H1 (cell line): ENCODE data around the gene LY86. TPM values are rescaled to one million over a fixed set of nuclear protein-coding genes. Genes with fewer than 3 reads are reported as not detected.

ENCODE experiments used
- CTCF ChIA-PET: fragments of 300-600 bp; sonication (Branson Sonifier 250); formaldehyde crosslinking; loops from one replicate; lab custom pipeline; 2021; ENCODE audit not compliant: partially characterized antibody; lab: Charles Lee
- POLR2A ChIA-PET: fragments of 300-600 bp; sonication (Branson Sonifier 250); formaldehyde crosslinking; loops from one replicate; lab custom pipeline; 2021; ENCODE audit warnings: inconsistent platforms; ENCODE audit not compliant: partially characterized antibody; lab: Charles Lee
- DNase-seq, 2 experiments: peaks; one replicate each; pipeline versions ENCODE4 v3.0.0 to v3.0.0-alpha.2; 2010 to 2022; ENCODE audit warnings: low spot score in 2 of 2, low read depth in 1 of 2, mixed read lengths in 1 of 2
- FAIRE-seq: peaks from 2 replicates; lab custom pipeline; 2011; peaks lifted over from hg19 to GRCh38; lab: Jason Lieb, UNC
- H2AFZ ChIP-seq: 2 replicates; pipeline ENCODE4 v1.8.1; 2012; ENCODE audit warnings: low read length, inconsistent platforms
- H2AK5ac ChIP-seq: 2 replicates; pipeline ENCODE4 v1.6.1; 2013; ENCODE audit warnings: low read depth, low read length
- H2BK120ac ChIP-seq: replicated peaks from 2 replicates; pipeline ENCODE3; 2013; ENCODE audit warnings: low read depth, low read length, inconsistent platforms
- H2BK12ac ChIP-seq: 2 replicates; pipeline ENCODE4 v1.6.1; 2013; ENCODE audit warnings: low read depth, low read length
- H2BK15ac ChIP-seq: 2 replicates; pipeline ENCODE4 v1.6.1; 2013; ENCODE audit warnings: low read length
- H2BK20ac ChIP-seq: 2 replicates; pipeline ENCODE4 v1.6.1; 2013; ENCODE audit warnings: low read length
- H2BK5ac ChIP-seq: 2 replicates; pipeline ENCODE4 v1.6.1; 2013; ENCODE audit warnings: low read depth, low read length
- H3K14ac ChIP-seq: 2 replicates; pipeline ENCODE4 v1.6.1; 2013; ENCODE audit warnings: inconsistent platforms; ENCODE audit not compliant: insufficient read length
- H3K18ac ChIP-seq: 2 replicates; pipeline ENCODE4 v1.6.1; 2013; ENCODE audit warnings: low read length; ENCODE audit errors: extremely low read depth
- H3K23ac ChIP-seq: 2 replicates; pipeline ENCODE4 v1.6.1; 2013; ENCODE audit warnings: inconsistent platforms; ENCODE audit not compliant: insufficient read length
- H3K23me2 ChIP-seq: 2 replicates; pipeline ENCODE4 v1.6.1; 2013; ENCODE audit warnings: low read depth, low read length
- H3K27ac ChIP-seq: 2 replicates; pipeline ENCODE4 v1.6.1; 2011; ENCODE audit warnings: low read depth, low read length, inconsistent platforms
- H3K27me3 ChIP-seq, 4 experiments: replicated peaks in 1 of 4; 1 replicate in 1 of 4; 2 replicates in 3 of 4; pipeline versions ENCODE4 v1.6.1 to v1.8.1; 2011 to 2013; ENCODE audit warnings: low read length in 3 of 4, mild to moderate bottlenecking in 3 of 4, inconsistent platforms in 2 of 4, mixed read lengths in 2 of 4, moderate library complexity in 1 of 4; ENCODE audit not compliant: control insufficient read depth in 3 of 4, insufficient read depth in 3 of 4; ENCODE audit errors: extremely low read depth in 1 of 4
- H3K36me3 ChIP-seq, 4 experiments: 2 replicates each; pipeline versions ENCODE4 v1.6.1 to v1.8.1; 2011 to 2013; ENCODE audit warnings: mild to moderate bottlenecking in 4 of 4, low read length in 3 of 4, moderate library complexity in 2 of 4, control low read depth in 1 of 4, inconsistent platforms in 1 of 4; ENCODE audit not compliant: insufficient read depth in 4 of 4, control insufficient read depth in 2 of 4
- H3K4ac ChIP-seq: replicated peaks from 2 replicates; pipeline ENCODE3; 2013; ENCODE audit warnings: low read length, low read depth, mixed read lengths, inconsistent platforms; ENCODE audit not compliant: insufficient read length
- H3K4me1 ChIP-seq, 4 experiments: replicated peaks in 1 of 4; 1 replicate in 1 of 4; 2 replicates in 3 of 4; pipeline versions ENCODE4 v1.6.1 to v1.8.1; 2011 to 2013; ENCODE audit warnings: low read length in 3 of 4, inconsistent platforms in 2 of 4, mixed read lengths in 1 of 4; ENCODE audit not compliant: insufficient read depth in 4 of 4, control insufficient read depth in 3 of 4
- H3K4me2 ChIP-seq, 2 experiments: 2 replicates each; pipeline versions ENCODE4 v1.6.1 to v1.8.1; 2011 to 2013; ENCODE audit warnings: low read depth in 2 of 2, low read length in 2 of 2, control low read depth in 1 of 2, inconsistent platforms in 1 of 2, mild to moderate bottlenecking in 1 of 2; ENCODE audit not compliant: insufficient read depth in 1 of 2
- H3K4me3 ChIP-seq, 4 experiments: fragments of 200-600, 300-600 bp in 1 of 4; sonication (generic), shearing (Covaris generic), sonication (Bioruptor Twin) in 1 of 4; 2 replicates each; pipeline versions ENCODE4 v1.5.1 to v1.8.1; 2011 to 2016; ENCODE audit warnings: low read length in 4 of 4, low read depth in 3 of 4, control low read depth in 2 of 4, inconsistent platforms in 2 of 4, mild to moderate bottlenecking in 2 of 4, mixed read lengths in 1 of 4, moderate library complexity in 1 of 4; ENCODE audit not compliant: insufficient read depth in 2 of 4; ENCODE audit errors: extremely low read depth in 1 of 4
- H3K56ac ChIP-seq: replicated peaks from 2 replicates; pipeline ENCODE3; 2013; ENCODE audit warnings: low read depth, mild to moderate bottlenecking, mixed read lengths, low read length, inconsistent platforms; ENCODE audit not compliant: insufficient read length
- H3K79me1 ChIP-seq: 2 replicates; pipeline ENCODE4 v1.6.1; 2013; ENCODE audit warnings: low read depth, low read length, control low read depth
- H3K79me2 ChIP-seq, 2 experiments: 2 replicates each; pipeline versions ENCODE4 v1.6.1 to v1.8.1; 2012 to 2013; ENCODE audit warnings: low read length in 2 of 2, mild to moderate bottlenecking in 2 of 2, inconsistent platforms in 1 of 2; ENCODE audit not compliant: insufficient read depth in 2 of 2, control insufficient read depth in 1 of 2
- H3K9ac ChIP-seq, 4 experiments: replicated peaks in 1 of 4; 1 replicate in 1 of 4; 2 replicates in 3 of 4; pipeline versions ENCODE4 v1.6.1 to v1.8.1; 2011 to 2013; ENCODE audit warnings: low read depth in 3 of 4, low read length in 3 of 4, control low read depth in 2 of 4, mild to moderate bottlenecking in 2 of 4, moderate library complexity in 2 of 4, inconsistent platforms in 1 of 4; ENCODE audit errors: extremely low read depth in 1 of 4
- H3K9me3 ChIP-seq, 2 experiments: 2 replicates each; pipeline versions ENCODE4 v1.6.1 to v1.8.1; 2012 to 2013; ENCODE audit warnings: mild to moderate bottlenecking in 2 of 2, moderate library complexity in 2 of 2, control low read depth in 1 of 2, inconsistent platforms in 1 of 2, low read depth in 1 of 2, low read length in 1 of 2, mixed read lengths in 1 of 2; ENCODE audit not compliant: insufficient read depth in 2 of 2
- H4K20me1 ChIP-seq, 2 experiments: replicated peaks in 1 of 2; 2 replicates each; pipeline versions ENCODE3 to v1.8.1; 2011 to 2013; ENCODE audit warnings: inconsistent platforms in 2 of 2, low read length in 2 of 2, mild to moderate bottlenecking in 1 of 2; ENCODE audit not compliant: insufficient read depth in 2 of 2, control insufficient read depth in 1 of 2
- H4K5ac ChIP-seq: 2 replicates; pipeline ENCODE4 v1.6.1; 2013; ENCODE audit warnings: low read length, low read depth, mixed read lengths, inconsistent platforms; ENCODE audit not compliant: insufficient read length
- H4K8ac ChIP-seq: 2 replicates; pipeline ENCODE4 v1.8.0; 2013; ENCODE audit warnings: mild to moderate bottlenecking, moderate library complexity, low read length, inconsistent platforms; ENCODE audit not compliant: insufficient read depth; ENCODE audit errors: extremely low read depth
- H4K91ac ChIP-seq: replicated peaks from 2 replicates; pipeline ENCODE3; 2013; ENCODE audit warnings: low read length, mixed read lengths, inconsistent platforms; ENCODE audit not compliant: insufficient read length
- CEBPB ChIP-seq: IDR thresholded peaks from 2 replicates; pipeline ENCODE4 v1.6.1; 2012; ENCODE audit warnings: low read depth, low read length
- CREB1 ChIP-seq: IDR thresholded peaks from 2 replicates; pipeline ENCODE4 v1.6.1; 2012; ENCODE audit warnings: inconsistent platforms
- SIRT6 ChIP-seq: IDR thresholded peaks from one replicate; pipeline ENCODE4 v1.7.1; 2012; ENCODE audit warnings: low read length, inconsistent platforms
- WGBS, 2 experiments: shearing (Covaris generic) in 1 of 2; methylation state at CpG; one replicate each; pipeline versions ENCODE4 v1.1.6 to v1.1.7; 2013 to 2015; ENCODE audit warnings: low lambda C conversion rate in 2 of 2, mixed read lengths in 2 of 2, inconsistent platforms in 1 of 2, low coverage in 1 of 2, missing lambda C conversion rate in 1 of 2; ENCODE audit not compliant: insufficient replicate concordance in 2 of 2, insufficient coverage in 1 of 2, insufficient read length in 1 of 2; ENCODE audit errors: extremely low coverage in 1 of 2, missing lambda C conversion rate in 1 of 2; 5-methylcytosine and 5-hydroxymethylcytosine counted together
- polyA plus RNA-seq, 7 experiments: library from polyadenylated mRNA; depleted of rRNA in 3 of 7; stranded (reverse) in 5 of 7; unstranded in 2 of 7; fragments of >200 nt in 5 of 7; fragments of 200-250 nt in 2 of 7; gene quantifications; 1 replicate in 5 of 7; 2 replicates in 1 of 7; 4 replicates in 1 of 7; pipeline versions ENCODE4 v1.2.1 to v1.2.3, GENCODE V29; 2011 to 2013; ENCODE audit warnings: missing spikeins in 2 of 7, mixed read lengths in 2 of 7
- total RNA-seq: library from RNA; stranded (reverse); fragmentation: NEBNext Ultra II Directional; extraction: Animal tissue kit (Norgen Biotek cat#: 25700); gene quantifications from 2 replicates; pipeline ENCODE4 v1.2.1, GENCODE V29; 2021
- TF ChIP-seq, protein P1 (sequence below): IDR thresholded peaks from 2 replicates; pipeline ENCODE4 v1.6.1; 2012; ENCODE audit warnings: inconsistent platforms

LY86 gene
- total and polyA plus RNA-seq, 2 of the 8 experiments (the other 6 are each of a cell fraction or from before 2014, with no cell fraction given), result not detected

GRCh38 chr6:6570929-6571671, 17.4 kb upstream of the LY86 start:
- Histone ChIP-seq H4K91ac (no peak overlapping the region), H3K23me2 (no peaks in the 10 kb centered on the region), H3K4ac (no peak overlapping the region), H2BK120ac (no peak overlapping the region), H2BK15ac (no peak overlapping the region), H4K8ac (no peak overlapping the region), H3K4me2 (no peak overlapping the region), H3K79me2 (no peaks in the 10 kb centered on the region), H3K23ac (no peak overlapping the region), H3K36me3 (no peaks in the 10 kb centered on the region), H3K27me3 (no peaks in the 10 kb centered on the region), H3K9me3 (peaks cover 0 to 4% of the 10 kb centered on the region in 2 experiments; a peak in 1 of 4 replicates), H2BK12ac (no peak overlapping the region), H3K9ac (no peak overlapping the region), H3K56ac (no peak overlapping the region), H4K5ac (no peak overlapping the region), H3K4me1 (no peaks in the 10 kb centered on the region), H2AK5ac (no peak overlapping the region), H2BK5ac (no peak overlapping the region), H2AFZ (no peak overlapping the region), H3K18ac (no peak overlapping the region), H3K4me3 (no peak overlapping the region), H2BK20ac (no peak overlapping the region), H4K20me1 (no peaks in the 10 kb centered on the region), H3K79me1 (no peaks in the 10 kb centered on the region), H3K14ac (no peak overlapping the region), H3K27ac (no peak overlapping the region)
- TF ChIP-seq CEBPB (no peak), CREB1 (no peak), SIRT6 (no peak)
- TF ChIP-seq, protein P1, sequence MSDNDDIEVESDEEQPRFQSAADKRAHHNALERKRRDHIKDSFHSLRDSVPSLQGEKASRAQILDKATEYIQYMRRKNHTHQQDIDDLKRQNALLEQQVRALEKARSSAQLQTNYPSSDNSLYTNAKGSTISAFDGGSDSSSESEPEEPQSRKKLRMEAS, result no peak
- WGBS, 2 experiments, result 85% methylated on average over 4 of the region's 4 CpGs; no CpG with 5 or more reads in 1 of the 2 experiments
- FAIRE-seq (no peak), DNase-seq (no peak)
- ChIA-PET POLR2A (no interaction called here), CTCF (no interaction called here)
